GM19395 (cell line): ENCODE results near the gene MLN.

Experiments
- ATAC-seq: cut with Tn5 transposase; IDR thresholded peaks from one replicate; pipeline ENCODE4 v1.9.1; 2021; ENCODE audit warnings: mild to moderate bottlenecking, moderate library complexity; ENCODE audit not compliant: unreplicated experiment

The MLN gene

GRCh38 chr6:33790379-33790778 lies 13.4 kb downstream of the MLN start:
- no peak for ATAC-seq

GRCh38 chr6:33789550-33789895 lies 14.3 kb downstream of the MLN start:
- no peak for ATAC-seq

GRCh38 chr6:33788694-33789549 lies 14.9 kb downstream of the MLN start, which contains the start of gene LEMD2:
LEMD2 (minus strand) TSS chr6:33789130; CDS start chr6:33789116, 14 bp downstream.
- ATAC-seq = peak; percentile 85

- peak; percentile 62 for ATAC-seq
Observed at GRCh38 chr6:33787954-33788693, 15.7 kb downstream of the MLN start.

- ATAC-seq = no peak
Observed at GRCh38 chr6:33787346-33787953, 16.4 kb downstream of the MLN start.

GRCh38 chr6:33786736-33787135 lies 17.1 kb downstream of the MLN start:
- ATAC-seq = no peak

GRCh38 chr6:33785778-33786177 lies 18.0 kb downstream of the MLN start:
- ATAC-seq = no peak

- no peak for ATAC-seq
Observed at GRCh38 chr6:33784787-33785186, 19.0 kb downstream of the MLN start.

- no peak for ATAC-seq
Observed at GRCh38 chr6:33783781-33784520, 19.9 kb downstream of the MLN start.

GRCh38 chr6:33782561-33782960 lies 21.2 kb downstream of the MLN start:
- no peak for ATAC-seq

- ATAC-seq = no peak
Observed at GRCh38 chr6:33781131-33781975, 22.4 kb downstream of the MLN start.

GRCh38 chr6:33779895-33780294 lies 23.9 kb downstream of the MLN start:
- ATAC-seq = no peak

- ATAC-seq = no peak
Observed at GRCh38 chr6:33779290-33779689, 24.5 kb downstream of the MLN start.

- ATAC-seq = no peak
Observed at GRCh38 chr6:33778444-33779121, 25.2 kb downstream of the MLN start.

GRCh38 chr6:33777398-33778388 lies 26.1 kb downstream of the MLN start:
- ATAC-seq = no peak

- no peak for ATAC-seq
Observed at GRCh38 chr6:33776764-33777163, 27.0 kb downstream of the MLN start.

- no peak for ATAC-seq
Observed at GRCh38 chr6:33776186-33776585, 27.6 kb downstream of the MLN start.

- ATAC-seq = no peak
Observed at GRCh38 chr6:33774774-33775173, 29.0 kb downstream of the MLN start.
